Ishikawa (cell line): ENCODE results near the gene CFLAR.

ENCODE experiments used
- CEBPB ChIP-seq: IDR thresholded peaks from 2 replicates; pipeline ENCODE4 v1.6.1; 2012
- CREB1 ChIP-seq: IDR thresholded peaks from 2 replicates; pipeline ENCODE4 v1.6.1; 2012; ENCODE audit warnings: low read depth
- EGR1 ChIP-seq: IDR thresholded peaks from 2 replicates; pipeline ENCODE4 v1.6.1; 2012
- EP300 ChIP-seq: IDR thresholded peaks from 2 replicates; pipeline ENCODE4 v1.6.1; 2012; ENCODE audit warnings: borderline replicate concordance
- FOXM1 ChIP-seq: IDR thresholded peaks from 2 replicates; pipeline ENCODE4 v1.6.1; 2012; ENCODE audit warnings: low read depth, borderline replicate concordance
- MAX ChIP-seq: IDR thresholded peaks from 2 replicates; pipeline ENCODE4 v1.6.1; 2012
- NFIC ChIP-seq: IDR thresholded peaks from 2 replicates; pipeline ENCODE4 v1.6.1; 2012
- RAD21 ChIP-seq: IDR thresholded peaks from 2 replicates; pipeline ENCODE4 v1.6.1; 2012; ENCODE audit warnings: low read depth
- REST ChIP-seq: IDR thresholded peaks from 2 replicates; pipeline ENCODE4 v1.6.1; 2012; ENCODE audit warnings: low read depth, mild to moderate bottlenecking
- TAF1 ChIP-seq: IDR thresholded peaks from 2 replicates; pipeline ENCODE4 v1.6.1; 2012; ENCODE audit warnings: low read depth, mild to moderate bottlenecking
- TCF12 ChIP-seq: IDR thresholded peaks from 2 replicates; pipeline ENCODE4 v1.6.1; 2012; ENCODE audit warnings: low read depth
- TEAD4 ChIP-seq: IDR thresholded peaks from 2 replicates; pipeline ENCODE4 v1.6.1; 2012
- USF1 ChIP-seq: IDR thresholded peaks from 2 replicates; pipeline ENCODE4 v1.6.1; 2012
- YY1 ChIP-seq: IDR thresholded peaks from 2 replicates; pipeline ENCODE4 v1.6.1; 2012; ENCODE audit warnings: low read depth
- ZBTB7A ChIP-seq: IDR thresholded peaks from 2 replicates; pipeline ENCODE4 v1.6.1; 2012; ENCODE audit warnings: low read depth

The CFLAR gene

GRCh38 chr2:201137505-201138400 is 21.8 kb downstream of the CFLAR start:
- no peak for TF ChIP-seq MAX
- TF ChIP-seq RAD21, result no peak
- TF ChIP-seq EGR1, result no peak
- TF ChIP-seq CEBPB, result no peak
- no peak for TF ChIP-seq TEAD4
- TF ChIP-seq ZBTB7A, result no peak
- no peak for TF ChIP-seq FOXM1
- no peak for TF ChIP-seq REST
- no peak for TF ChIP-seq USF1
- no peak for TF ChIP-seq YY1
- no peak for TF ChIP-seq NFIC
- no peak for TF ChIP-seq CREB1
- TF ChIP-seq TCF12, result no peak
- TF ChIP-seq EP300, result no peak
- TF ChIP-seq TAF1, result no peak

- no peak for TF ChIP-seq TEAD4
- TF ChIP-seq REST, result no peak
- TF ChIP-seq TCF12, result no peak
- TF ChIP-seq USF1, result no peak
- TF ChIP-seq YY1, result no peak
- no peak for TF ChIP-seq RAD21
- no peak for TF ChIP-seq NFIC
- no peak for TF ChIP-seq EGR1
- TF ChIP-seq EP300, result no peak
- TF ChIP-seq MAX, result no peak
- TF ChIP-seq CREB1, result no peak
- TF ChIP-seq ZBTB7A, result no peak
- no peak for TF ChIP-seq FOXM1
Observed at GRCh38 chr2:201138401-201138970, 22.5 kb downstream of the CFLAR start.

- no peak for TF ChIP-seq ZBTB7A
- no peak for TF ChIP-seq EGR1
- no peak for TF ChIP-seq MAX
Observed at GRCh38 chr2:201139836-201140604, 24.1 kb downstream of the CFLAR start.

GRCh38 chr2:201144101-201145051 is 28.4 kb downstream of the CFLAR start:
- TF ChIP-seq EP300, result no peak
- no peak for TF ChIP-seq NFIC
- TF ChIP-seq FOXM1, result no peak
- no peak for TF ChIP-seq TCF12
- no peak for TF ChIP-seq TEAD4
- no peak for TF ChIP-seq MAX
- TF ChIP-seq USF1, result no peak
- no peak for TF ChIP-seq CREB1
- no peak for TF ChIP-seq CEBPB
- TF ChIP-seq EGR1, result no peak
- no peak for TF ChIP-seq ZBTB7A
- TF ChIP-seq YY1, result no peak
- no peak for TF ChIP-seq REST
- no peak for TF ChIP-seq TAF1
- no peak for TF ChIP-seq RAD21
